Upper lobe of left lung (tissue), 4 donors: ENCODE measurements around the gene C17orf50.

ENCODE experiments used
- EP300 ChIP-seq, 4 donors: sonication (generic); formaldehyde crosslinking; IDR thresholded peaks; one replicate each; pipeline ENCODE4 v1.5.1; 2017; ENCODE audit warnings: antibody characterized with exemption in 4 of 4, control low read depth in 2 of 4
- TF ChIP-seq, protein P1 (sequence below), 6 experiments: fragments of 450-650 bp in 4 of 6; fragments of 200-600 bp in 2 of 6; sonication (generic) in 2 of 6; IDR thresholded peaks; one replicate each; pipeline ENCODE4 v1.5.1; 2016 to 2019; ENCODE audit warnings: antibody characterized with exemption in 6 of 6

DNA sequence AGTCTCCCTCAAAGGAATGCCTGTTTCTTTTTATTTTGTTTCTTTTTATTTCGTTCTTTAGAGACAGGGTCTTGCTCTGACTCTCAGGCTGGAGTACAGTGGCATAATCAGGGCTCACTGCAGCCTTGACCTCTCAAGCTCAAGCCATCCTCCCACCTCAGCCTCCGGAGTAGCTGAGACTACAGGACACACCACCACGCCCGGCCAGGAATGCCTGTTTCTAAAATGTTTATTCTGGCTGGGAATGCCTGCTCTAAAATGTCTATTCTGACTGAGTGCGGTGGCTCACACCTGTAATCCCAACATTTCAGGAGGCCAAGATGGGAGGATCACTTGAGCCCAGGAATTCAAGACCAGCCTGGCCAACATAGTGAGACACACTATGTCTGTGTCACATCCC is 37.2 kb downstream of the C17orf50 start:
- TF ChIP-seq, protein P1, sequence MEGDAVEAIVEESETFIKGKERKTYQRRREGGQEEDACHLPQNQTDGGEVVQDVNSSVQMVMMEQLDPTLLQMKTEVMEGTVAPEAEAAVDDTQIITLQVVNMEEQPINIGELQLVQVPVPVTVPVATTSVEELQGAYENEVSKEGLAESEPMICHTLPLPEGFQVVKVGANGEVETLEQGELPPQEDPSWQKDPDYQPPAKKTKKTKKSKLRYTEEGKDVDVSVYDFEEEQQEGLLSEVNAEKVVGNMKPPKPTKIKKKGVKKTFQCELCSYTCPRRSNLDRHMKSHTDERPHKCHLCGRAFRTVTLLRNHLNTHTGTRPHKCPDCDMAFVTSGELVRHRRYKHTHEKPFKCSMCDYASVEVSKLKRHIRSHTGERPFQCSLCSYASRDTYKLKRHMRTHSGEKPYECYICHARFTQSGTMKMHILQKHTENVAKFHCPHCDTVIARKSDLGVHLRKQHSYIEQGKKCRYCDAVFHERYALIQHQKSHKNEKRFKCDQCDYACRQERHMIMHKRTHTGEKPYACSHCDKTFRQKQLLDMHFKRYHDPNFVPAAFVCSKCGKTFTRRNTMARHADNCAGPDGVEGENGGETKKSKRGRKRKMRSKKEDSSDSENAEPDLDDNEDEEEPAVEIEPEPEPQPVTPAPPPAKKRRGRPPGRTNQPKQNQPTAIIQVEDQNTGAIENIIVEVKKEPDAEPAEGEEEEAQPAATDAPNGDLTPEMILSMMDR (IDR thresholded peaks at IDR 0.05), result no peak
- TF ChIP-seq EP300 (IDR thresholded peaks at IDR 0.05), result no peak
